Upper lobe of left lung (tissue), 4 donors: Measurements from ENCODE around the gene FBXL7.

Source experiments
- POLR2A ChIP-seq, 4 donors: fragments of 450-650 bp; IDR thresholded peaks; one replicate each; pipeline ENCODE4 v1.5.1; 2016 to 2017; ENCODE audit warnings: antibody characterized with exemption in 4 of 4, mild to moderate bottlenecking in 2 of 4
- POLR2AphosphoS5 ChIP-seq, 2 donors: sonication (generic); formaldehyde crosslinking; IDR thresholded peaks; one replicate each; pipeline ENCODE4 v1.5.1; 2017; ENCODE audit warnings: antibody characterized with exemption in 2 of 2
- TF ChIP-seq, protein P1 (sequence below), 6 experiments: fragments of 450-650 bp in 4 of 6; fragments of 200-600 bp in 2 of 6; sonication (generic) in 2 of 6; IDR thresholded peaks; one replicate each; pipeline ENCODE4 v1.5.1; 2016 to 2019; ENCODE audit warnings: antibody characterized with exemption in 6 of 6

DNA sequence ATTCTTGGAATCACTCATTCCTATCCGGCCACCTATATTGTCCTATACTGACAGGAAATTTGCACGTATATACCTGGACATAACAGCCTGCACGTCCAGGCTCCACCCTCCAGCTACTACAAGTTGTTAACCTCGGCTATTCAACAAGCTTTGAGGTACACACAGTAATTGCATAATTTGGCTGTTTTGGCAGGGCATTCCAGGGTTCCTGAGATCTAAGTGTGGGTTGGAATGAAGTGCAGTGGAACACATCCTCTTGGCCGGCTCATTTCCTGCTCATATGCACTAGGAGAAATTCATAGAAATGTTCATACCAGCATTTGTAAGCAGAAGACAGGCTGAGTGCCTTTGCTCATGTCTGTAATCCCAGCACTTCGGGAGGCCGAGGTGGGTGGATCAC lies 222.3 kb downstream of the FBXL7 start:
- TF ChIP-seq, protein P1, sequence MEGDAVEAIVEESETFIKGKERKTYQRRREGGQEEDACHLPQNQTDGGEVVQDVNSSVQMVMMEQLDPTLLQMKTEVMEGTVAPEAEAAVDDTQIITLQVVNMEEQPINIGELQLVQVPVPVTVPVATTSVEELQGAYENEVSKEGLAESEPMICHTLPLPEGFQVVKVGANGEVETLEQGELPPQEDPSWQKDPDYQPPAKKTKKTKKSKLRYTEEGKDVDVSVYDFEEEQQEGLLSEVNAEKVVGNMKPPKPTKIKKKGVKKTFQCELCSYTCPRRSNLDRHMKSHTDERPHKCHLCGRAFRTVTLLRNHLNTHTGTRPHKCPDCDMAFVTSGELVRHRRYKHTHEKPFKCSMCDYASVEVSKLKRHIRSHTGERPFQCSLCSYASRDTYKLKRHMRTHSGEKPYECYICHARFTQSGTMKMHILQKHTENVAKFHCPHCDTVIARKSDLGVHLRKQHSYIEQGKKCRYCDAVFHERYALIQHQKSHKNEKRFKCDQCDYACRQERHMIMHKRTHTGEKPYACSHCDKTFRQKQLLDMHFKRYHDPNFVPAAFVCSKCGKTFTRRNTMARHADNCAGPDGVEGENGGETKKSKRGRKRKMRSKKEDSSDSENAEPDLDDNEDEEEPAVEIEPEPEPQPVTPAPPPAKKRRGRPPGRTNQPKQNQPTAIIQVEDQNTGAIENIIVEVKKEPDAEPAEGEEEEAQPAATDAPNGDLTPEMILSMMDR (IDR thresholded peaks at IDR 0.05): no peak
- no peak for TF ChIP-seq POLR2A (IDR thresholded peaks at IDR 0.05)
- TF ChIP-seq POLR2AphosphoS5 (IDR thresholded peaks at IDR 0.05): peak in 1 of 2 donors; percentile 23
